HepG2 (cell line): ENCODE results near the gene PUS7. TPM values are rescaled to one million over a fixed set of nuclear protein-coding genes. Genes with fewer than 3 reads are reported as not detected.

ENCODE experiments used
- ATAC-seq: fragments of 200-7000 bp; cut with Tn5 transposase; 3 replicates; pipeline ENCODE4 v1.9.1; 2020; ENCODE audit warnings: mild to moderate bottlenecking, moderate library complexity
- BruUV-seq: library from RNA; stranded (reverse); fragments of 400-500 nt; replicated peaks from 2 replicates; lab custom pipeline; 2021; lab: Mats Ljungman, UMichigan
- CTCF ChIA-PET: fragments of 300-600 bp; formaldehyde crosslinking; extraction: SDS; loops from one replicate; lab custom pipeline; 2021; ENCODE audit warnings: low total read pairs, inconsistent platforms, low intra/inter-chr PET ratio; lab: Yijun Ruan, JAX
- POLR2A ChIA-PET: fragments of 350-600 bp; sonication (Branson Sonifier 250); formaldehyde crosslinking; loops from one replicate; lab custom pipeline; 2020; ENCODE audit warnings: antibody characterized with exemption, inconsistent platforms; lab: Yijun Ruan, JAX
- DNase-seq: peaks from one replicate; pipeline ENCODE4 v3.0.0-alpha.2; 2015; ENCODE audit warnings: low spot score
- FAIRE-seq: peaks from 3 replicates; lab custom pipeline; 2011; peaks lifted over from hg19 to GRCh38; lab: Jason Lieb, UNC
- H2AFZ ChIP-seq: one replicate; pipeline ENCODE4 v1.6.1; 2011; ENCODE audit warnings: low read length, inconsistent platforms
- H3K27ac ChIP-seq: fragments of 300-600 bp; 3 replicates; pipeline ENCODE4 v1.8.0; 2011; ENCODE audit warnings: mixed run types, mild to moderate bottlenecking, mixed read lengths, low read length, inconsistent platforms; ENCODE audit not compliant: insufficient read depth; ENCODE audit errors: extremely low read length
- H3K27me3 ChIP-seq, 2 experiments: fragments of 200-600 bp in 1 of 2; 2 replicates in 1 of 2; 3 replicates in 1 of 2; pipeline versions ENCODE4 v1.6.0 to v1.8.0; 2011; ENCODE audit warnings: low read length in 2 of 2, mild to moderate bottlenecking in 2 of 2, moderate library complexity in 2 of 2, inconsistent platforms in 1 of 2; ENCODE audit not compliant: insufficient read depth in 2 of 2, control insufficient read depth in 1 of 2
- H3K36me3 ChIP-seq, 2 experiments: fragments of 200-600 bp in 1 of 2; replicated peaks in 1 of 2; 2 replicates in 1 of 2; 3 replicates in 1 of 2; pipeline versions ENCODE4 v1.5.1 to v1.8.0; 2011; ENCODE audit warnings: low read length in 2 of 2, inconsistent platforms in 1 of 2; ENCODE audit not compliant: insufficient read depth in 2 of 2, control insufficient read depth in 1 of 2
- H3K4me1 ChIP-seq: 2 replicates; pipeline ENCODE4 v1.5.1; 2012; ENCODE audit warnings: low read length, inconsistent platforms; ENCODE audit not compliant: insufficient read depth
- H3K4me2 ChIP-seq: 2 replicates; pipeline ENCODE4 v1.6.0; 2011; ENCODE audit warnings: low read depth, low read length, inconsistent platforms
- H3K4me3 ChIP-seq, 3 experiments: fragments of 200-600 bp in 1 of 3; sonication (generic), shearing (Covaris generic) in 1 of 3; replicated peaks in 1 of 3; 2 replicates each; pipeline ENCODE4 v1.5.1; 2011 to 2016; ENCODE audit warnings: low read length in 3 of 3, inconsistent platforms in 2 of 3, low read depth in 2 of 3, mild to moderate bottlenecking in 2 of 3, control low read depth in 1 of 3, mixed read lengths in 1 of 3; ENCODE audit not compliant: insufficient read depth in 1 of 3
- H3K79me2 ChIP-seq: one replicate; pipeline ENCODE4 v1.6.1; 2011; ENCODE audit warnings: low read length, inconsistent platforms; ENCODE audit not compliant: insufficient read depth
- H3K9ac ChIP-seq: 2 replicates; pipeline ENCODE4 v1.6.0; 2011; ENCODE audit warnings: mild to moderate bottlenecking, low read depth, low read length, inconsistent platforms; ENCODE audit not compliant: insufficient read depth
- H3K9me3 ChIP-seq: 2 replicates; pipeline ENCODE4 v1.5.1; 2012; ENCODE audit warnings: mild to moderate bottlenecking, low read length
- H4K20me1 ChIP-seq: 2 replicates; pipeline ENCODE4 v1.6.0; 2011; ENCODE audit warnings: inconsistent platforms, mild to moderate bottlenecking, low read length, moderate library complexity; ENCODE audit not compliant: insufficient read depth
- NFIB ChIP-seq: sonication (generic); formaldehyde crosslinking; IDR thresholded peaks from 2 replicates; pipeline ENCODE4 v1.9.0; 2021; ENCODE audit warnings: missing genetic modification reagents, mild to moderate bottlenecking, borderline replicate concordance
- PHF21A ChIP-seq: sonication (generic); formaldehyde crosslinking; IDR thresholded peaks from 2 replicates; pipeline ENCODE4 v1.5.0; 2020; ENCODE audit warnings: mild to moderate bottlenecking, missing genetic modification reagents
- ZBTB39 ChIP-seq: sonication (generic); formaldehyde crosslinking; IDR thresholded peaks from 2 replicates; pipeline ENCODE4 v1.5.0; 2020; ENCODE audit warnings: missing genetic modification reagents
- ZNF280D ChIP-seq: sonication (generic); formaldehyde crosslinking; IDR thresholded peaks from 2 replicates; pipeline ENCODE4 v1.5.1; 2020; ENCODE audit warnings: mild to moderate bottlenecking, missing genetic modification reagents
- WGBS: methylation state at CpG from one replicate; pipeline ENCODE4 v1.1.6; 2017; ENCODE audit warnings: low lambda C conversion rate; 5-methylcytosine and 5-hydroxymethylcytosine counted together
- in situ Hi-C: cut with HindIII; loops from 2 replicates; pipeline ENCODE4 v1.10.0; 2017; ENCODE audit warnings: low pct_unique_long_range_greater_than_20kb; ENCODE audit not compliant: extremely low pct_ligation_motif_present
- intact Hi-C: fragments of 100-400 bp; cut with micrococcal nuclease; formaldehyde crosslinking; loops from one replicate; pipeline ENCODE4 v1.10.0; 2022; ENCODE audit not compliant: unreplicated experiment
- polyA plus RNA-seq, 8 experiments: library from polyadenylated mRNA; depleted of rRNA in 3 of 8; stranded (reverse) in 7 of 8; unstranded in 1 of 8; fragments of >200 nt; fragmentation: Illumina TruSeq in 4 of 8; extraction: Trizol in 4 of 8; gene quantifications; 2 replicates each; pipeline versions ENCODE4 v1.2.1 to v1.2.3, GENCODE V29; 2011 to 2016; ENCODE audit warnings: low read depth in 4 of 8, missing spikeins in 1 of 8, mixed read lengths in 1 of 8; ENCODE audit not compliant: insufficient read depth in 1 of 8
- total RNA-seq, 5 experiments: library from RNA; depleted of rRNA; stranded (reverse); fragments of >200 nt; fragmentation: Illumina TruSeq; extraction: Trizol; gene quantifications; 2 replicates each; pipeline ENCODE4 v1.2.3, GENCODE V29; 2016; ENCODE audit warnings: low read depth in 1 of 5
- TF ChIP-seq, protein P1 (sequence below): sonication (generic); formaldehyde crosslinking; IDR thresholded peaks from one replicate; pipeline ENCODE4 v1.5.1; 2020; ENCODE audit warnings: mild to moderate bottlenecking, missing genetic modification reagents; ENCODE audit errors: not compliant biosample characterization

The PUS7 gene
- total and polyA plus RNA-seq, 2 of the 13 experiments (the other 11 are each of a cell fraction or from before 2014, with no cell fraction given): 14.4 to 41.2 TPM

GRCh38 chr7:105454095-105454747, 67.8 kb downstream of the PUS7 start (continued):
- TF ChIP-seq, protein P1, sequence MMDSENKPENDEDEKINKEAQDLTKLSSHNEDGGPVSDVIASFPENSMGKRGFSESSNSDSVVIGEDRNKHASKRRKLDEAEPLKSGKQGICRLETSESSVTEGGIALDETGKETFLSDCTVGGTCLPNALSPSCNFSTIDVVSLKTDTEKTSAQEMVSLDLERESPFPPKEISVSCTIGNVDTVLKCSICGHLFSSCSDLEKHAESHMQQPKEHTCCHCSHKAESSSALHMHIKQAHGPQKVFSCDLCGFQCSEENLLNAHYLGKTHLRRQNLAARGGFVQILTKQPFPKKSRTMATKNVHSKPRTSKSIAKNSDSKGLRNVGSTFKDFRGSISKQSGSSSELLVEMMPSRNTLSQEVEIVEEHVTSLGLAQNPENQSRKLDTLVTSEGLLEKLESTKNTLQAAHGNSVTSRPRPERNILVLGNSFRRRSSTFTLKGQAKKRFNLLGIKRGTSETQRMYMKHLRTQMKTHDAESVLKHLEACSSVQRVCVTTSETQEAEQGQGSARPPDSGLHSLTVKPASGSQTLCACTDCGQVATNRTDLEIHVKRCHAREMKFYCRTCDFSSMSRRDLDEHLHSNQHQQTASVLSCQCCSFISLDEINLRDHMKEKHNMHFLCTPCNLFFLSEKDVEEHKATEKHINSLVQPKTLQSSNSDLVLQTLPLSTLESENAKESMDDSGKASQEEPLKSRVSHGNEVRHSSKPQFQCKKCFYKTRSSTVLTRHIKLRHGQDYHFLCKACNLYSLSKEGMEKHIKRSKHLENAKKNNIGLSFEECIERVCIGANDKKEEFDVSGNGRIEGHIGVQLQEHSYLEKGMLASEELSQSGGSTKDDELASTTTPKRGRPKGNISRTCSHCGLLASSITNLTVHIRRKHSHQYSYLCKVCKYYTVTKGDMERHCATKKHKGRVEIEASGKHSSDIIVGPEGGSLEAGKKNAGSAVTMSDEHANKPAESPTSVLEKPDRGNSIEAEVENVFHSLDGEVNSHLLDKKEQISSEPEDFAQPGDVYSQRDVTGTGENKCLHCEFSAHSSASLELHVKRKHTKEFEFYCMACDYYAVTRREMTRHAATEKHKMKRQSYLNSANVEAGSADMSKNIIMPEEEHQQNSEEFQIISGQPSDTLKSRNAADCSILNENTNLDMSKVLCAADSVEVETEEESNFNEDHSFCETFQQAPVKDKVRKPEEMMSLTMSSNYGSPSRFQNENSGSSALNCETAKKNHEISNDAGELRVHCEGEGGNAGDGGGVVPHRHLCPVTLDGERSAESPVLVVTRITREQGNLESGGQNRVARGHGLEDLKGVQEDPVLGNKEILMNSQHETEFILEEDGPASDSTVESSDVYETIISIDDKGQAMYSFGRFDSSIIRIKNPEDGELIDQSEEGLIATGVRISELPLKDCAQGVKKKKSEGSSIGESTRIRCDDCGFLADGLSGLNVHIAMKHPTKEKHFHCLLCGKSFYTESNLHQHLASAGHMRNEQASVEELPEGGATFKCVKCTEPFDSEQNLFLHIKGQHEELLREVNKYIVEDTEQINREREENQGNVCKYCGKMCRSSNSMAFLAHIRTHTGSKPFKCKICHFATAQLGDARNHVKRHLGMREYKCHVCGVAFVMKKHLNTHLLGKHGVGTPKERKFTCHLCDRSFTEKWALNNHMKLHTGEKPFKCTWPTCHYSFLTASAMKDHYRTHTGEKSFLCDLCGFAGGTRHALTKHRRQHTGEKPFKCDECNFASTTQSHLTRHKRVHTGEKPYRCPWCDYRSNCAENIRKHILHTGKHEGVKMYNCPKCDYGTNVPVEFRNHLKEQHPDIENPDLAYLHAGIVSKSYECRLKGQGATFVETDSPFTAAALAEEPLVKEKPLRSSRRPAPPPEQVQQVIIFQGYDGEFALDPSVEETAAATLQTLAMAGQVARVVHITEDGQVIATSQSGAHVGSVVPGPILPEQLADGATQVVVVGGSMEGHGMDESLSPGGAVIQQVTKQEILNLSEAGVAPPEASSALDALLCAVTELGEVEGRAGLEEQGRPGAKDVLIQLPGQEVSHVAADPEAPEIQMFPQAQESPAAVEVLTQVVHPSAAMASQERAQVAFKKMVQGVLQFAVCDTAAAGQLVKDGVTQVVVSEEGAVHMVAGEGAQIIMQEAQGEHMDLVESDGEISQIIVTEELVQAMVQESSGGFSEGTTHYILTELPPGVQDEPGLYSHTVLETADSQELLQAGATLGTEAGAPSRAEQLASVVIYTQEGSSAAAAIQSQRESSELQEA: no peak

DNA sequence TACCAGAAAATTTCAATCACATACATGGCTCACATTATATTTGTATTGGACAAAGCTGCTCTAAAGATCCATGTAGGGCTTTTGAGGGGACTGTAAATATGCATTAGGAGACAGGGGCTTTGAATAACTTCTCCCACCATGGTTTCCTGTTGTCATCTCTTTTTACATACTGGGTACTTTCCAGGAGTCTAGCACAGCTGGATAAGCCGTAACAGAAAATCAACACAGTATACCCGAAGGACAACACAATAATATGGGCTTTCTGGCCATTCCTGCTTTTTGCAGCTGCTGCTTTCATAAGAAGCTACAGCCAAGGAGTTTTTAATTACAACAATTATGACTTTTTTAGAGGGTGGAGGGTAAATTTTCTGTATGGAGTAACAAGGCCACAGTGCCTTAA, 70.0 kb downstream of the PUS7 start:
- in situ Hi-C loops (no loop called here), intact Hi-C loops (no loop called here)
- H3K4me2 ChIP-seq: no peak overlapping the region
- ChIA-PET POLR2A (no interaction called here), CTCF (no interaction called here)
- no peak overlapping the region for H3K27ac ChIP-seq
- H3K4me1 ChIP-seq: no peaks in the 10 kb centered on the region
- H3K27me3 ChIP-seq: no peaks in the 10 kb centered on the region
- no peak for DNase-seq
- FAIRE-seq: no peak
- H2AFZ ChIP-seq: no peak overlapping the region
- H4K20me1 ChIP-seq: no peaks in the 10 kb centered on the region
- H3K79me2 ChIP-seq: no peaks in the 10 kb centered on the region
- WGBS: 67% methylated on average over 2 of the region's 2 CpGs
- H3K36me3 ChIP-seq: peaks cover 0 to 8% of the 10 kb centered on the region in 2 experiments; a peak in 1 of 5 replicates
- ATAC-seq: no peak
- H3K4me3 ChIP-seq: no peak overlapping the region
- H3K9ac ChIP-seq: no peak overlapping the region
- no peaks in the 10 kb centered on the region for H3K9me3 ChIP-seq
- BruUV-seq: no TSS peak
- TF ChIP-seq ZBTB39 (CRISPR knock-in tag) (no peak), NFIB (CRISPR knock-in tag) (no peak), ZNF280D (no peak), PHF21A (CRISPR knock-in tag) (no peak)
